GM18907 (cell line): ENCODE data around the gene SPHK2.
"Not testable (repeated sequence)": the region's sequence is repeated elsewhere in the genome, so short reads cannot be mapped to it uniquely, and the experiment has no call there.

Experiments used
- ATAC-seq: cut with Tn5 transposase; IDR thresholded peaks from one replicate; pipeline ENCODE4 v1.9.1; 2021; ENCODE audit warnings: mild to moderate bottlenecking, moderate library complexity; ENCODE audit not compliant: unreplicated experiment

SPHK2 gene

GRCh38 chr19:48656840-48657474, 37.7 kb downstream of the SPHK2 start:
- no peak for ATAC-seq

DNA sequence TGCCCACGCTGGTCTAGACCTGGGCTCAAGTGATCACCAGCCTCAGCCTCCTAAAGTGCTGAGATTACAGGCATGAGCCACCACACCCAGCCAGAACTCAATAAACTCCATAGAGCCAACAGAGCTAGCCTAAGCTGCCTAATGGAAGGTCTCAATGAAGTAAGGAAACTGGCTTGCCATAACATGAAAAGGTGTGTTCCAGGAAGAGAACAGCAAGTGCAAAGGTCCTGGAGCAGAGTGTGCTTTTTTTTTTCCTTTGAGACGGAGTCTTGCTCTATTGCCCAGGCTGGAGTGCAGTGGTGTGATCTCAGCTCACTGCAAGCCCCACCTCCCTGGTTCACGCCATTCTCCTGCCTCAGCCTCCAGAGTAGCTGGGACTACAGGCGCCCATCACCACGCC, 38.5 kb downstream of the SPHK2 start:
- ATAC-seq: not testable (repeated sequence)

DNA sequence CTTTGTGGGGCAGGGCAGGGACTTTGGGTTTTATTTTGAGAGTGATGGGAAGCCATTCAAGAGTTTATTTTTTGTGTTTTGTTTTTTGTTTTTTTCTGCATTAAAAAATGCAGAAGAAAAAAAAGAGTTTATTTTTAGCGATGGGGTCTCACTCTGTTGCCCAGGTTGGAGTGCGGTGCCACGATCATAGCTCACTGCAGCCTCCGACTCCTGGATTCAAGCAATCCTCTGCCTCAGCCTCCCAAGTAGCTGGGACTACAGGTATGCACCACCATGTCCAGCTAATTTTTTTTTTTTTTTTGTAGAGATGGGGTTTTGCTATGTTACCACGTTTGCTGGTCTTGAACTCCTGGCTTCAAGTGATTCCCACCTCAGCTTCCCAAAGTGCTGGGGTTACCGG, 39.2 kb downstream of the SPHK2 start:
- no peak for ATAC-seq

DNA sequence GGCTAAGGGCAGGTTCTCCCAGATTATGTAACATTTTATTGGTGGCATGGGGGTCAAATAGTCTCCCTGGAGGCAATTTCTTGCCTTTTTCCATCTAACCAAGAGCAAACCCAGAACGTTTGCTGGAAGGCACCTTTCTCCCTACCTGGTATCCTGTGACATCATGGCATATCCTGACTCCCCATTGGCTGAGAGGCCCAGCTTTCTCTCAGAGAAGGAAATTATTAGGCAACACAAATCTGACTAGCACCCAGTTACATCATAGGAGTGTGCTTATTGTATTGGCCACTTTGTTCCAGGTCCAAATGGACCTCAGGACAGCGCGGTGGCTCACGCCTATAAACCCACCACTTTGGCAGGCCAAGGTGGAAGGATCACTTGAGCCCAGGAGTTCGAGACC, 40.5 kb downstream of the SPHK2 start:
- no peak for ATAC-seq

GRCh38 chr19:48660852-48661710, 41.8 kb downstream of the SPHK2 start:
- ATAC-seq: peak; percentile 89

- no peak for ATAC-seq
These were observed 42.4 kb downstream of the SPHK2 start for GRCh38 chr19:48661711-48662090.

DNA sequence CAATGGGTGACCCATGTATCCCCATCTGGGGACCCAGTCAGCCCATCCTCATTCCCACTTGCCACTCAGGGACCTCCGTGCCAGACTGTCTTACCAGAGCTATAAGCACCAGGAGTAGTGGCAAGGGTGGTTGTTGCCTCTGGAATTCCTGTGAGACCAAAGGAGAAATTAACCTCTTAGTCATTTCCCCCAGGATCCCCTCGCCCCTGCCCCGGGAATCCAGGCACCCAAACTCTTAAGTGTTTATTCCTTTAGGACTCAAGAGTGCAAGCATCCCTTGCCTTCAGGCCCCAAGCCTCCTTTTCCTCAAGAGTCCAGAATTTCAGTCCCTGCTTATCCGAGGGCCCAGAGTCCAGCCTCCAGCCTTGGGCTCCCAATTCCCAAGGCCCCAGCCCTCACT, 44.4 kb downstream of the SPHK2 start:
- ATAC-seq: no peak

DNA sequence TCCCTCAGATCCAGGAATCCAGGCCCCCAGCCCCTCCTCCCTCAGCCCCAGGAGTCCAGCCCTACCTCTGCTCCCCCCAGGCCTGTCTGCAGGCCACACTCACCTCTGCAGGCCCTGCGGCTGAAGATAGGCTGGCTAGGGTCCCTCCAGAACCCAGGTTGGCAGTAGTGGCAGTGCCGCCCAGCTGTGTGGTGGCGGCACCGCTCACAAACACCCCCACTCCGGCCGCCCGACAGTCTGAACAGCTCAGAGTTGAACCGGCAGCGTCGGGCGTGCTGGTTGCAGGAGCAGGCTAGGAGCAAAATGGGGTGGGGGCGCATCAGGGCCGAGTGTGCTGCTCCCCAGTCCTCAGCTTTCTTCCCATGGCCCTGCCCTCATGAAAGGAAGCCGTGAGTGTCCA, 45.2 kb downstream of the SPHK2 start:
- no peak for ATAC-seq

GRCh38 chr19:48665786-48666185, 46.5 kb downstream of the SPHK2 start:
- ATAC-seq: no peak

- no peak for ATAC-seq
These were observed 49.0 kb downstream of the SPHK2 start for GRCh38 chr19:48668332-48668731.

DNA sequence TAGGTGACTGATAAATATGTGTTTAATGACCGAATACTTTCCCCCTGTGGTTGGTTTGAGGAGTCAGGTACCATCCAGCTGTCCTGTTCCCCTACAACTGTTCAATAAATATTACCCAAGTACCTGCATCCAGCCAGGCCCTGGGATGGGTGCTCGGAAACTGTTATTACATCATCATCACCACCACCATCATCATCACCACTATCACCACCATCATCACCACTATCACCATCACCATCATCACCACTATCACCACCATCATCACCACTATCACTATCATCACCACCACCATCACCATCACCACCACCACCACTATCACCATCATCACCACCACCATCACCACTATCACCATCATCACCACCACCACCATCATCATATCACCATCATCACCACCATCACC, 49.5 kb downstream of the SPHK2 start:
- no peak for ATAC-seq

GRCh38 chr19:48669903-48670668, 50.8 kb downstream of the SPHK2 start:
- no peak for ATAC-seq

GRCh38 chr19:48670699-48671445, 51.6 kb downstream of the SPHK2 start:
- ATAC-seq: no peak

DNA sequence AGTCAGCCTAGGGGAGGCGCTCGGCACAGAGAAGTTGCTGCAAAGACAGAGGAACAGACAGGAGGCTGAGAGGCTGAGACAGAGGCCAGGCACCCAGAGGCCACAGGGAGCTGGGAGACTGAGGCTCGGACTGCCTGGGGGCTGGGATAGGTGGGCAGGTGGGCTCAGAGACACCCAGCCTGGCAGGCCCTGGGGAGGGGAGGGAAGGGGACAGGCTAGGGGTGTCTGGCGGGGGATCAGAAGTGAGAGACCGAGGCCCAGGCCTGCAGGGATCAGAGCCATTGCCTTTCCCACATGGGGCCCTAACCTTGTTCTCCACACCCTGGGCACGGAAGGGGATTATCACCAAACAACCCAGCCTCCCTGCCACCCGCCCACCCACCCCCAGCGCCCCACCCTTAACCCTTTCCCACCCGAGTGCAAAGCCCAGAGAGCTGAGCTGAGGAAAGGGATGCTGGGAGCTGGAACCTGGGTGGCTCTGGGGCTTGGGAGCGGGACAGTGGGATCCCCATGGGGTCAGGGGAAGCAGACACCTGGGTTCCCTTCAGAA, 52.2 kb downstream of the SPHK2 start:
- no peak for ATAC-seq

- no peak for ATAC-seq
These were observed 53.7 kb downstream of the SPHK2 start, which contains the start of gene NTN5 for GRCh38 chr19:48672994-48673393. Gene NTN5, minus strand, starts transcription at chr19:48673017. Its CDS starts 2,031 bp downstream, at chr19:48670986.

DNA sequence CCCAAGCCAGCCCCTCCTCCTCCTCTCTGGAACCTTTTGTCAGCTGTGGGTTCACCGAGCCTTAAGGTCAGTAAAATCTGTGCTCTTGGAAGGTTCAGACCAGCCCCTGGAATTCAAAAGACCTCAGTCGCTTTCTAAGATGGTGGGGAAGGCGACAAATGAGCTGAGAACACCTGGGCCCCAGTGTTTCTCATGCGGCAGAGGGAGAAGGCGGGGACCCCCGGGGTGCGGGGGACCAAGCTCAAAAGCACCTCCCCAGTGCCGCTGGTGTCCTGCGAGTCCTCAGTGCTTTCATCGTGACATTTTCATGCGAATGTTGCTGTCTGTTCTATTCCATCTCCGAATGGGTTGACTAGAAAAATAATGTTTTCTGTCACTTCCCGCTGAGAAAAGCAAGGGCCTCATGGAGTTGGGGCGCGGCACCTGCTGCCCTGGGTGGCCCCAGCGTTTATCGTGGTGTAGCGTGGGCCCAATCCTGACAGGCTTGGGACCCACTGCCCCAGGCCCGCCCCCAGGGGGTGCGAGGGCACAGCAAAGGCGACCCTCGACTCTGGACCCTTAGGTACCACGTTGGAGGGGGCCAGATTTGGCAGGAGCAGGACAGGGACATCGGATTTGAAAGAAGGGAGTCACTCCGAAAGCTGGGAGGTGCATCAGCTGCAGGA, 54.3 kb downstream of the SPHK2 start:
- ATAC-seq: no peak

DNA sequence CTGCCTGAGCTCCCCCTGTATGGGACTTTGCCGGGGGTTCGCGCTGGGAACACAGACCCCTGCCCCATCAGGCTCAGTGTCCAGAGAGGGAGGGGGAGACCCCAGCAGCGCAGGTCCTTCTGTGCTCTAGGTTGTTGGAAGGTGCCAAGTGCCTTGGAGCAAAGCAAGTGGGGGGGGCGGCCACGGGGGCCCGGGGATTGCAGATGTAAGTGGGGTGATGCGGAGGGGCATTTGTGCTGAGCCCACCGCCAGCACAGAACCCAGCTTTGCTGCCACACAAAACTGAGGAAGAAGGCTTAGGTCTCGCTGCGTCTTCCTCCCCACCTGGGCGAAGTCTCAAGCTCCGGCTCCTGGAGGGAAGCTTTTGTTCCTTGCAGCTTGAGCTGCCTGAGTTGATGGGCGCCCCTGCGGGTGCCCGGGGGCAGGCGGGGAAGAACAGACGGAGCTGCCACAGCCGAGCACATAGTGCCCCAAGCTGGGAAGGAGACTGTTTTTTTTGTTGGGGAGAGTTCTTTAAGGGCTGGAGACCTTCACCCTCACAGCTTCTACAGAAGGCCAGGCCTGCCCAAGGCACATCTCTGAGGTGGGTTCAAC, 55.0 kb downstream of the SPHK2 start:
- ATAC-seq: no peak

- no peak for ATAC-seq
These were observed 55.9 kb downstream of the SPHK2 start for GRCh38 chr19:48674921-48675824.

GRCh38 chr19:48676487-48676886, 57.2 kb downstream of the SPHK2 start:
- ATAC-seq: no peak
